ENCODE measurements around the gene RALB. TPM values are rescaled to one million over a fixed set of nuclear protein-coding genes. Genes with fewer than 3 reads are reported as not detected.

Gene RALB
- total RNA-seq, 2 experiments from 2014 or later: 33.0 to 33.5 TPM

DNA sequence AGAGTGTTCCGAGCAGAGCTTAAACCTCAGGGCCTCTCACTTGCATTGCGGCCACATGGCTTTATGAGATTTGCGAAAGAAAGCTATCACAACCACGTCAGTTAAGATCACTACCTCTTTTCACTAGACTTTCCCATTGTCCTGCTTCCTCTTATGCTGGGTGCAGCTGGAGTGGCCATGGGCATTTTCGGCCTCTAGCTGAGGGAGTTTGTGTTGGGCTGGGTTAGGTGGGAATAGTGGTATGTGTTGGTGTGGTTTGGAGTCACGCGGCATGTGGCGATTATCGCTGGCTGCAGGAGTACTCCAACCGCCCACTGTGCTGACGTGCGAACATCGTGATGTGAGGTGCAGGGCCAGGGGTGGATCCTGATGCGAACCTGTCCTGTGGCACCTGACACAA, 27.1 kb downstream of the RALB start:
- ChIA-PET CTCF (no interaction called here), POLR2A (no interaction called here)

- ChIA-PET CTCF (interaction anchor here (1.2 kb wide), 1 partner anchor 26 kb away, joined by 3 read pairs; no protein-coding TSS in a partner anchor), POLR2A (no interaction called here)
Measured at GRCh38 chr2:120283649-120284048, 31.0 kb downstream of the RALB start.

- POLR2A ChIA-PET: no interaction called here
- CTCF ChIA-PET: no interaction called here
Measured at GRCh38 chr2:120285056-120285455, 32.4 kb downstream of the RALB start.

GRCh38 chr2:120287183-120288015, 34.7 kb downstream of the RALB start:
- POLR2A ChIA-PET: no interaction called here

DNA sequence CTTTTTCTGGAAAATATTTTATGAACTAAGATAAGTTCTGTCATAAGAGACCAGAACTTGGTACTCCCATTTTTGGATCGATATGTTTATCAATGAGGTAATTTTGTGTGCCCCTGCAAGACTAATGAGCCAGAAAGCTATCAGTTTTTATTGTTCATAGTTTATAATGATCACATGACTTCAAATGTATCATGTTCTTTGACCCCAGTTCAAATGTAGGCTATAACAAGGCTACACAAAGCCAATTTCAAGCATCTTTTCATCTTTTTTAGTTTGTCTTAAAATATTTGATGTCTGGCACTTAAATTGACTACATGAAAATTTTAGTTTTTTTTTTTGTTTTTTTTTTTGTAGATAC, 35.3 kb downstream of the RALB start:
- CTCF ChIA-PET: no interaction called here
- POLR2A ChIA-PET: no interaction called here

More at GRCh38 chr2:120287183-120288015, 34.7 kb downstream of the RALB start:
- CTCF ChIA-PET: no interaction called here

DNA sequence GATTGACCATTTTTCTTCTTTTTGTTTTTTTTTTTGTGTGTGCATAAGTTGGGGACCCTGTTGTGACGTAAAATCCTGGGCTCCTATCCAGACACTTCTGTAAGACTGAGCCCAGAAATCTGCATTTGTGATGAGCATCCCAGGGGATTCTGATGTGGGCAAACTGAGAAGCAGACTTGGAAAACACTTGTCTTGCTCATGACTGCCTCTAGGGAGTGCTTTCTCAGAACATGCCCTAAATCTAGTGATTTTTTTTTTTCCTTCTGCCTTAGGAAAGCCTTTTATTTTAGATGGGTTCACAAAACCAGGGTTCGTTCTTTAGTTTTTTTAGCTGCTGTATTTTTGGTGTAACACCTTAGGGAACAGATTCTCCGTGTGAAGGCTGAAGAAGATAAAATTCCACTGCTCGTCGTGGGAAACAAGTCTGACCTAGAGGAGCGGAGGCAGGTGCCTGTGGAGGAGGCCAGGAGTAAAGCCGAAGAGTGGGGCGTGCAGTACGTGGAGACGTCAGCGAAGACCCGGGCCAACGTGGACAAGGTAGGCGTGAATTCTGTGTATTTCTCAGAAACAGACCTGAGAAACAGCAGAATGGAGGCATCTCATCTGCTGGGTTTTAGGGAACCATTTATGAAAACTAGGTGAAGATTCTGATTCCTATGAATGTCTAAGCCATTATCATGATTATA, 36.7 kb downstream of the RALB start:
- CTCF ChIA-PET: no interaction called here
- POLR2A ChIA-PET: no interaction called here

DNA sequence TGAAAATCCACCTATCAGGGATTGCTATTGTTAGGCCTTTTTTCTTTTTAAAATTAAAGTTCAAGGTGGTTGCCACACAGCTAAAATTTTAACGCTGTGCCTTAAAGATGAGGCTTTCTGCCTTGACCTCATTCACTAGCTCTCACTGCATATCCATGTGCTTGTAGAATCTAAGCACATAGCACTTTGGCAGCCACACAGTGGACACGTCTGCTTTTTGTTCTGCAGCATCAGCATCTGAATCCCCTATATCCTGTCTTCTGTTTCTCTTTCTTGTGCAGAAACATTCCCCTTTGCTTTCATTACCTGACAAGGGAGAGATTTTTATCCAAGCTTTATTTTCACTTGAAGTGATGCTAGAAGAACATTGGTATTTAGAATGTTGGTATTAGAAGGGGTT, 38.1 kb downstream of the RALB start:
- ChIA-PET CTCF (interaction anchor here (0.6 to 1.0 kb wide), 3 partner anchors 14 to 292 kb away, joined by 3 read pairs; no protein-coding TSS in a partner anchor), POLR2A (no interaction called here)

- POLR2A ChIA-PET: no interaction called here
- CTCF ChIA-PET: interaction anchor here (1.0 kb wide), 1 partner anchor 44 kb away, joined by 3 read pairs; no protein-coding TSS in a partner anchor
Measured at GRCh38 chr2:120291401-120292311, 39.0 kb downstream of the RALB start.

- CTCF ChIA-PET: interaction anchor here (1.2 kb wide), 1 partner anchor 20 kb away, joined by 4 read pairs; no protein-coding TSS in a partner anchor
- POLR2A ChIA-PET: interaction anchor here (0.7 kb wide), 1 partner anchor 31 kb away, joined by 3 read pairs; no protein-coding TSS in a partner anchor
Measured at GRCh38 chr2:120293096-120294007, 40.7 kb downstream of the RALB start.

- ChIA-PET POLR2A (no interaction called here), CTCF (interaction anchor here (1.2 kb wide), 1 partner anchor 19 kb away, joined by 4 read pairs; no protein-coding TSS in a partner anchor)
Measured at GRCh38 chr2:120294008-120294340, 41.3 kb downstream of the RALB start.

DNA sequence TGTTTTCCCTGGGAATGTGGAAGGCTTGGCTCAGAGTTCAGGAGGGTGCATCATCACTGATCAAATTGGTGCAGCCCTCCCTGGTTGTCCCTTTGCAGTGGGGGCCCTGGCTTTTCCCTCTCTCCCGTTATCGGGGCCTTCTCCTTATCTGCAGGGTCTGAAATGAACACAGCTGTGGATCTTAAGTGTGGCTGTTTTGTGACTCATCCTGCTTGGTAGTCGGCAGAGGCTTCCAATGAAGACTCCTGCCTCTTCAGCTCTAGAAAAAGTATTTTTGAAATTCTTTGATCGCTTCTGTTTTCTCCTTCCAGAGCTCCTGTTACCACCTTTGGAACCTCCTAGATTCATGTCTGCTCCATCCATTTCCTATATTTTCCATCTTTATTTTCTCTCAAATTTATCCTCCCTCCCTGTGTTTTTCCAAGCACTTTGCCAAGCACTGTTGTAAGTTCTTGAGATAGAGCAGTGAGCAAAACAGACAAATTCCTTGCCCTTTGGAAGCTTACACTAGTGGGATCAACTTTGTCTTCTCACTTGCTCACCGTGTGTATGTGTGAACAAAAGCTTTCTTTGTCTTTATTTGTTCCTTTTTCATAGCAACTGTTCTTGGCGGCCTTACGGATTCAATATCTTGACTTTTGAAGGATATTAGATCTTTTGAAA, 45.7 kb downstream of the RALB start:
- CTCF ChIA-PET: no interaction called here
- POLR2A ChIA-PET: interaction anchor here (0.6 kb wide), 1 partner anchor 13 kb away, joined by 3 read pairs; no protein-coding TSS in a partner anchor

DNA sequence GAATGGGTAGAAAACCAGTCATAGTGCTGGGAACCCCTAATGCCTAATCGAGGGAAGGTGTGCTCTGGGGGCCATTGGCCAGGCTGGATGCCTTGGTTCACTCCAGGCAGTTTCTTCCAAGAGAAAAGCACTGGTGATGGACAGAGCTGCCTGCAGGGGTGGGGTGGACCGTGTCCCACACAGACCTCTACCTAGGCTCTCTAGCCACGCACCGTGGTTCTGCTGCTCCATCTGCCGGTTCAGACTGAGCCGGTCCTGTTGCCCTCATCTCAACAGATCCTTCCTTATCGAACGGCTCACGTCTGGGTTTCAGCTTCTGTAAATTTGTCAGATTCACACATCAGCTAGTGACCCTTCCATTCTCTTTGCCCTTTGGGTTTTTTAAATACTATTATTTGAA, 46.4 kb downstream of the RALB start:
- ChIA-PET POLR2A (no interaction called here), CTCF (no interaction called here)

GRCh38 chr2:120299561-120299960, 46.9 kb downstream of the RALB start:
- CTCF ChIA-PET: no interaction called here

DNA sequence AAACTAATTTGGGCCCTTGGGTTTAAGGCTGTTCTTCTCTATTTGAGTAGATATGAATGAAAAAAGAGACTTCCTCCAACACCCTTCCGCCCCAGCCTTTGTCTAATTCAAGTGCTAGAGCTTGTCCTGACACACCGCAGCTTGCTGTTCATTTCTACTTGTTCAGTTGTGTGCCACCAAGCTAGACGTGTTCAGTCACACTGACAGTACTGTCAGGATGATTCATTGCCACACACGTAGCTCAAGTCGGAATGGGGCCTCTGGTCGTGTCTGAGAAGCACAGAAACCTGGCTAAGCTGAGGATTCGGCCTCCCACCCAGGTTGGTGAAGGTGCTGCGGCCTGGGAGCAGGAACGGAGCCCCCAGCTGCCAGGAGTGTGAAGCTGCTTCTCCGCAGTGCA, 47.7 kb downstream of the RALB start:
- CTCF ChIA-PET: no interaction called here

More at GRCh38 chr2:120299561-120299960, 46.9 kb downstream of the RALB start:
- POLR2A ChIA-PET: no interaction called here

DNA sequence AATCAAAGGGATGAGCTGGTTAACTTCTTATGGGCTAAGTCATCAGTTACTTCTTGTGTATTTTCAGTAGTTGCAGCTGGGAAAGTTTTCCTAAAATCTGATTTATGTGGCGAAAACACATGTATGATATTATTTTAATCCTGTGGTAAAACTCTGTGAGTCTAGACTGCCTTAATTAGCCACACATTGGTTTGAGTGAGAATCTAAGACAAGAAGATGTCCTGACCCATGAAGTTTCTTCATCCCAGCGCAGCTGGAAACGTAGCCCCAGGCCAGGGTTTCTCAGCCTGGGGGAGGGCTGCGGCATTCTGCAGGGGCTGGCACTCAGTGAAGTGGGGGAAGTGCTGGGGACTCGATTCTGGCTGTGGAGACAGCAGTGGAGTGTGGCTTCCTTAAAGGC, 48.6 kb downstream of the RALB start:
- ChIA-PET POLR2A (no interaction called here), CTCF (interaction anchor here (1.3 kb wide), 1 partner anchor 11 kb away, joined by 5 read pairs; no protein-coding TSS in a partner anchor)

More for the DNA sequence above, 47.7 kb downstream of the RALB start:
- POLR2A ChIA-PET: no interaction called here

DNA sequence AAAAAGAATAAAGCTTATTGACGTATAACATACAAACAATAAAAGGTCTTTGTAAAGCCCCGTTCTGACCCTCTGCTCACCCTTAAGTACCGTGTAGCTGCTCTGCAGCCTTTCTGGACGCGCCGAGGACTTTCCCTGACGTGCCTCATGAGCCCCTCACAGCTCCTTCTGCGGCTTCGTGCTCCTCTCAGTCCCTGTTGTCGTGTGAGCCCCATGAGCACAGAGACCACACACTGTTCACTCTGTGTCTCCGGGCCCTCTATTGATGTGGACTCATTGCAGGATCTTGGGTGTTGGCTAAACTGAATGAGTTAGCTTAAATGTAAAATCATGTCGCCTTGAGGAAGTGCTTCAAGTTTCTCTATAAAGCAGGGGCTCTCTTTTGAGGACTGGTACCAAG, 49.6 kb downstream of the RALB start:
- ChIA-PET CTCF (interaction anchor here (1.3 kb wide), 1 partner anchor 10 kb away, joined by 5 read pairs; no protein-coding TSS in a partner anchor), POLR2A (interaction anchor here (0.7 kb wide), 1 partner anchor 205 kb away, joined by 5 read pairs; no protein-coding TSS in a partner anchor)

DNA sequence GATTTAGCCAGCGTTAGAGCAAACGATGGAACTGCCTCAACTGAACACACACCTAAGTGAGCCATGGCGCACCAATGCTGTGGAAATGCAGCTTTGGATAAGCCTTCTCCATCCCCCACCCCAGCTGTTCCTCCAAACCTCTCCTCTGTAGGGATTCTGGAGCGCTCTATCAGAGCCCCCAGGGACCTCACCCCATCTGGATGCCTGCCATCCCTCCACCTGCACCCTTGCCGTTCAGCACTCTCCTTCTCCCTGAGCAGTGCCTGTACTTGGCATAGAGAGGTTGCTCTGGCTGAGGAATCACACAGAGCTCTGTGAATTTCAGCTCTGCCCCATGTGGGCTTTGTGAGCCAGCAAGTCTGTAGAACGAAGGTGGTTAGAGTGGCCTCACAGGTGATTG, 50.5 kb downstream of the RALB start:
- POLR2A ChIA-PET: no interaction called here
- CTCF ChIA-PET: no interaction called here

- ChIA-PET POLR2A (no interaction called here), CTCF (interaction anchor here (1.2 kb wide), 1 partner anchor 15 kb away, joined by 3 read pairs; no protein-coding TSS in a partner anchor)
Measured at GRCh38 chr2:120305296-120305695, 52.6 kb downstream of the RALB start.

Data from activated CD8-positive, alpha-beta memory T cell treated with anti-CD3 and anti-CD28 coated beads for 36 hours (primary cell).